K562 (cell line): ENCODE results near the gene CHST15.

Experiments used
- ESRRB ChIP-seq: fragments of 250-450 bp; sonication (Bioruptor Pico); IDR thresholded peaks from 2 replicates; pipeline ENCODE4 v1.5.0; 2020; ENCODE audit warnings: mild to moderate bottlenecking, moderate library complexity, borderline replicate concordance
- SIX5 ChIP-seq, 2 experiments: IDR thresholded peaks; 2 replicates each; pipeline ENCODE4 v1.6.1; 2011; ENCODE audit warnings: low read length in 2 of 2, borderline replicate concordance in 1 of 2, low read depth in 1 of 2, mild to moderate bottlenecking in 1 of 2, moderate library complexity in 1 of 2; ENCODE audit not compliant: insufficient read depth in 1 of 2
- SMAD4 ChIP-seq: fragments of 250-450 bp; sonication (Bioruptor Pico); conservative IDR thresholded peaks from 2 replicates; pipeline ENCODE4 v1.8.0; 2021; ENCODE audit warnings: inconsistent platforms, mild to moderate bottlenecking, moderate library complexity
- ZNF124 ChIP-seq: sonication (generic); formaldehyde crosslinking; IDR thresholded peaks from 2 replicates; pipeline ENCODE4 v1.8.1; 2022; ENCODE audit warnings: missing genetic modification reagents
- ZNF507 ChIP-seq: conservative IDR thresholded peaks from 2 replicates; pipeline ENCODE4 v1.6.1; 2017; ENCODE audit warnings: missing genetic modification characterization, missing compliant biosample characterization
- ZNF561 ChIP-seq: fragments of 450-650 bp; formaldehyde crosslinking; conservative IDR thresholded peaks from 2 replicates; pipeline ENCODE4 v1.4.0; 2020; ENCODE audit warnings: mild to moderate bottlenecking, moderate library complexity

- TF ChIP-seq ZNF124 (CRISPR knock-in tag) (no peak), ZNF561 (no peak), ESRRB (CRISPR knock-in tag) (no peak), SIX5 (IDR thresholded peaks at IDR 0.05; ENCODE audit: borderline replicate concordance in 1 of 2, insufficient read depth in 1 of 2, low read depth in 1 of 2, low read length in 2 of 2) (no peak), ZNF507 (no peak), SMAD4 (CRISPR knock-in tag) (no peak)
These were observed 67.5 kb downstream of the CHST15 start for GRCh38 chr10:124025660-124026588.
